Measurements from ENCODE around the gene GLUL.
"Not testable (repeated sequence)": the region's sequence is repeated elsewhere in the genome, so short reads cannot be mapped to it uniquely, and the experiment has no call there.

GLUL gene

DNA sequence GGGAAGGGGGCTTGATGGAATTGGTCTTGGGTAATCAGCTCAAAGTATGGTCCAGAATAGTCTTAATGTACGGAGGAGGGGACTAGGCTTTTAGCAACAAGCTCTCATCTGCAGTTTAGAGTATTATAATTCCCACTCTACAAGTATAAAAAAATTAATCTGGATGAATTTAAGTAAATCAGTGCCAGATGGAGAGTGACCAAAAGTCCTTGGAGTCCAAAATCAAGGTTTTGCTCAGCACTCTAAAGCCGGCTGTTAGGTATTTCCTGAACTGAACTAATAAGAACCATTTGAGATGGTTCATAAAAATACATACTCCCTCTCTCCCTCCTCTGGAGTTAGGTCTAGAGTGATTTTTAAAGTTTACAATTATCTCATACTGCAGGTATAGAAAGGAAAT is 23.7 kb downstream of the GLUL start:
- no peak for DNase-seq

DNA sequence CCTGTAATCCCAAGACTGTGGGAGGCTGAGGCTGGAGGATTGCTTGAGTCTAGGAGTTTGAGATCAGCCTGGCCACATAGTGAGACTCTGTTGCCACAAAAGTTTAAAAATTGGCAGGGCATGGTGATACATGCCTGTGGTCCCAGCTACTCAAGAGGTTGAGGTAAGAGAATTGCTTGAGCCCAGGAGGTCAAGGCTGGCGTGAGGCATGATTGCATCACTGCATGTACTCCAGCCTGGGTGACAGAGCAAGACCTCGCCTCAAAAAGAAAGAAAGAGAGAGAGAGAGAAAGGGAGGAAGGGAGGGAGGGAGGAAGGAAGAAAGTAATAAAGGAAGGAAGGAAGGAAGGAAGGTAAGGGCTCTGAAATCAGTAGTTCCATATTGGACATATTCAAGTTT is 25.0 kb downstream of the GLUL start:
- no peak for DNase-seq

- DNase-seq, result no peak
Observed at GRCh38 chr1:182359645-182360044, 31.9 kb downstream of the GLUL start.

DNA sequence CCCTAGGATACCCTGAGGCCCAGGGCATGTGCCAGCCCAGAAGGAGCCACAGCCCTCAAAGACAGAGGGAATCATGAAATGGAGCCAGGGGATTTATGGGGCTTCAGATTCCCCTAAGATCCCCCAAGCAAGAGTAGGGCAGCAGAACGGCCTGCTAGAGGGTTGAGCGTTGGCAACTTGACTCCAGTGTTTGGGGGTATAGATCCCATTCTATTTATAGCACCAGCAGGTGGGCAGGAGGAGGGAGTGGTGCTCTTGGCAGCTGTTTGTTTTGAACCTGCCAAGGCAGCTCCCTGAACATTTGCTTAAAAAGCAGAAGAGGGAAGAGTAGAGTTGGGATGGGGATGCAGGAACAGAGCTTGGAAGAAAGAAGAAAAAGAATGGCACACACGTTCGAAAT is 33.7 kb downstream of the GLUL start:
- no peak for DNase-seq

DNA sequence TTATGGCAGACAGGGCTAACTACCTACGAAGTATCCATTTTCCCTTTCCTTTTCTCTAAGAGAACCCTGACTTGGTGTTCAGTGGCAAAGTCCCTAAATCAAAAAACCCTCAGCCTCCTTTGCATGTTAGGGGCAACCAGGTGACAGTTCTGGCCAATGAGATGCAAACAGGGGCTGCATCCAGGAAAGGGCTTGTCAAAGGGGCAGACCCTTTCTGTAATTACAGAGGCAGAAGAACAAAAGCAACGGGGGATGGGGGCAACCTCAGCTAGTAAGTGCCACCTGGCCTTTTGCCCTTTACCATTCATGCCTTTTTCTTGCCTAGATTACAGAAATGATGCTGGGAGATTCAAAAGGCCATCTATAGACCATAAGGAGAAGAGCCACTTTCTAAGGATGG is 34.4 kb downstream of the GLUL start:
- no peak for DNase-seq

DNA sequence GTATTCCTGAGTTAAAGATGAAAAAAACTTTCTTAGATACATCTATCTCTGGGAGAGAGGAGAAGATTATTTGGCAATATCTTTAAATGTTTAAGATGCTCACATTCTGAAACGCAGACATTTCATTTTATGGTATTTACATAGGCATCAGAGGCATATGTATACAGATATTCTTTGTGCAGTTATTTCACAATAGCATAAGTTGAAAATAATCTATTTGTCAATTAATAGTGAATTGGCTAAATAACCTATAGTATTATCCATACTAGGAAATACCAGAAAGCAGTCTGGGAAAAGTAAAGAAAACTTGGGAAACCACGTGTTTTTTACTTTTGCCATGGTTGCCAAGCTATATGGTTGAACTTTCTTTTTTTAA is 35.9 kb downstream of the GLUL start:
- DNase-seq, result no peak

DNA sequence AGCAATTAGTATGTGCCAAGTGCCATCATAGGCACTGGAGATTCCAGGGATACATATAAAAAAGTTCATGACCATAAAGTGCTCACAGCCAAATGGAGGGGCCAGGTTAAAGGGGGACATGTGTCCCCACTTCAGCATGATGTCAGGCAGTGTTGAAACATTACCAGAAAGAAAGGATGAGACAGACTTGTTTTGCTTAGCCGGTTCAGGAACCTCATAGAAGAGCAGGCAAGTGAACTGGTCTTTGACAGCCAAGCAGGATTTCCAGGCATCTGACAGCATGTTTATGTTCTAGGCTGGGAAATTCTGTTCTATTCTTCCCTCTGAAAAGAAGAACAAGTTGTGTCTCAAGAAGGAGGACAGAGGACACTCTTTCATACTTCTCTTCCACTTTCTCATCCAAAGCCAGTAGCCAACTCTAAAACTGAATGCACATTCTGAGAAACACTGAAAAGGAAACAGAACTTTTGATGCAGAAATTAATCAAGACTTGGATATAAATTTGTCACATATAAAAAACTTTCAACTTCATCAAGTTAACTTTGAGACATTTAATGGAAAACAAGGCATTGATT is 39.7 kb downstream of the GLUL start:
- no peak for DNase-seq

DNA sequence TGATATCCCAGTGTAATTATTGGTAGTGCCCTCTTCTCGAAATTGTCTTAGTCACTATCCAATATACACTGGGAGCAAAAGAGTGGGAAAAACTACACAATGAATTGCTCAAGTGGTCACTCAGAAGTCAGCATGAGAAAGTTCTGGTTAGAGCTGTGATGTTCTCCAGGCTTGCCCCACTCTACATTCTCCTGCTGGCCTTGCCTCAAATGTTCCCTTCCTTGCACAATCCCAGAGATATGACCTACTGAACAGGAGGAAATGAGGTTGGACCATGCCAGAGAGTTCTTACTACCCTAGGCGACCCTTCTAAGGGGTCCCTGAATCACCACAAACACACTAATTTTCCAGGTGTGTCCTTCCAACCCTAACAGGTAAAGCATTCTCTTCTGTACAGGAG is 40.8 kb downstream of the GLUL start:
- DNase-seq, result no peak

DNA sequence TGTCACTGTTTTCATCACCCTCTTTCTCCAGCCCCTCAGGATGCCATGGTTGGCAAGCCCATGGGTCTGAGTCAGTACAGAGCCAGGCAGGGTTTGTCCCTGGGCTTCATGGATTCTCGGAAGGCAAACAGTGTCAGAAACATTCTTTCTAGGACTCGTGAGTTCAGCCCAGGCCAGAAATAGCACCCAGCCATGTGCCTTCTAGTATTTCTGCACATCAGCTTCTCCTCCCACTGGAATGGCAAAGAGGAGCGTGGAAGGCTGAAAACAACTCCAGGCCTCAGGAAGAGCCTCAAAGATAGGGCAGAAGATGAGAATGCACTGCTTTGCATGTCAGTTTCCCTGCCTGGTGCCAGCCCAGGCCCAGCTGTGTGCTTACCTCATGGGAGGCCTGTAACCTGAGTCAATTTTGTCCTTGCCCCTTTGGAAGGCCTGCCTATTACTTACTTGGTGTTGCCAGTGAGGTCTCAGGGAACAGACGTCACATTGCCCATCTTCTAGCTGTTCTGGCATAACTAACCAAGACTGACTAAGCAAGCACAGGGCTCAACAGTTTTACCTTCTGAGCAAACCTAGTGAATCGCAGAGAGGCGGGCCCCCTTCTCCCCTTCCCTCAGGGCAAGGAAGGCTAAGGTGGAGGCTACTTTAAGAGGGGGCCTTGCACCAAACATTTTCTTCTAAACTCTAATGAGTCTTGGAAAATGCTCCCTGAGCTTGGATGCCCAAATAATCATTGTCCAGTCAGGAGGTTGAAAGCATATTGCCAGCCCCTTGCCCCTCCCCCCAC is 42.4 kb downstream of the GLUL start:
- no peak for DNase-seq

DNA sequence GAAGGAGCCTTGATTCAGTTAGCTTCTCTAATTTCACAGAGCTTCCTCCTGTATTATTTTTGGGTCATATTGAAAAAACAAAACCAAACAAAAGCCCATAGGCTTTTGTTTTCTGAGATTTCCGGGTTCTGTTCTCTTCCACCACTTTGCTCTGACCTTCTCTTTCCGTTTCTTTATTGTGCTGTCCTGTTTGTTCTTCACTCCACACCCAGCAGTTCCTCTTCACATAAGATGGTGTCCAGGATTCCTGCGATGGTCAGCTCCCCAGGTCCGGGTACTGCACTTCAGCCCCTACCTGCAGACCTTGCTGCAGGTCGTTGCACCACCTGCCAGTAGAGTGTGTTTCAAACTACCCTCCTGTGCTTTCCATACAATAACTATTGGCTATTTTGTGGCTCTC is 44.6 kb downstream of the GLUL start:
- DNase-seq, result no peak

DNA sequence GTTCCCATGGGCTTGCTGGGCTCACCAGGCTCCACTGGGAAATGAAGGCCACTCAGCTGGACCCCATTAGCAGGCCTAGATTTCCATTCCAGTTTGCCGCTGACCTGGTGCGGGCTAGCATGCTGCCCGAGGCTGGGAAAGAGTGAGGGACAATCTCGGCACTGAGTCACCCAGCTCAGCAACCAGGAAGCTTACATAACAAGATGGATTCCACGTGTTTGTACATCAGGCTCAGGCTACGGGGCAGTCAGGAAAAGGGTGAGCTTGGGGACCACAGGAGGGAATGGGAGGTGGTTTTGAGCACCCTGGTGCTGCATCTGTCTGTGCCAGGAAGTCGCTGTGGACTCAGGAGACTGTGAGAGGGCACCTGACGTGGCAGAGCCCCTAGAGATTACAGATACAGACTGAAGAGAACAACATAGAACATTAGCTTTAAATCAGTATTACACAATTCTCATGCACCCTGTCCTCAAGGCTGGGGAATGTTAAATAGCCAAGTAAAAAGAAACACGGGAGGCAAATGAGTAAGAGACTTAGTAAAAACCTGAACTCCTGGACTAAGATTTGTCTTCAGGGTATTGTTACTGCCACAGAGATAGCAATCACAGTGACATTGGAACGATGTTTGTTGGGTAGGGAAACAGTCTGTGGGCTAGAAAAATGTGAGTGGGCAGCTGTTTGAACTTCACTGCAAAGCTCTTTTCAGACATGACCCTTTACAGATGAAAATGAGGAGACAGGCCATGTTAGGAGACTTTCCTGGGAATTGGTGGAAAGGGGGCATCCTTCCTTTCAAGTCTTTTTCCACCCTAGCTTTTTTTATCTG is 51.1 kb downstream of the GLUL start:
- no peak for DNase-seq

DNA sequence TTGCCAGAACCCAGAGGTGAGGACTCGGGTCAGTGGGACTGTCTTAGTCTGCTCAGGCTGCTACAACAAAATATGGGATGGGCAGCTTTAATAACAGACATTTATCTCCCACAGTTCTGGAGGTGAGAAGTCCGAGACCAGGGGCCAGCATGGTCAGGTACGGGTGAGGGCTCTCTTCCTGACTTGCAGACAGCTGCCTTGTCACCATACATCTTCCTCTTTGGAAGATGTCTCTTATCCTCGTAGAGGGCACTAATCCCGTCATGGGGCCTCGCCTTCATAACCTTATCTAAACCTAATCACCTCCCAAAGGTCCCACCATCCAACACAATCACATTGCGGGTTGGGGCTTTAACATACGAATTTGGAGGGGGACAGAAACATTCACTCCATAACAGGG is 51.9 kb downstream of the GLUL start:
- no peak for DNase-seq

DNA sequence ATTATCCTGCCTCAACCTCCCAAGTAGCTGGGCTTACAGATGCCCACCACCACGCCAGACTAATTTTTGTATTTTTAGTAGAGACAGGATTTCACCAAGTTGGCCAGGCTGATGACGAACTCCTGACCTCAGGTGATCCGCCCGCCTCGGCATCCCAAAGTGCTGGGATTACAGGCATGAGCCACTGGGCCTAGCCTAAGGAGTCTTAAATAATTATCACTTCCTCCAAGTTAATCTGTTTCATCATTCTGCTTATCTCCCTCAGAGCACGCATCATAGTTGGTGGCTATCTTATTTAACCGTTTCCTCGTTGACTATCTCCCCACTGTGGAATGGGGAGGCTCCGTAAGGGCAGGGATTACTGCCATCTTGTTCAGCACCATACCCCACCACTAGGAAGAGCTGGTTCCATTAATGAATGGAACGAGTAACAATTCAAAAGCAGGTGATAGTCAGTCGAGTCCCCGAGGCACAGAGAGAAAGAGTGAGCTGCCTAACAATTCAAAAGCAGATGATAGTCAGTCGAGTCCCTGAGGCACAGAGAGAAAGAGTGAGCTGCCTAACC is 52.7 kb downstream of the GLUL start:
- DNase-seq, result no peak

- DNase-seq, result no peak
Observed at GRCh38 chr1:182337736-182338571, 53.6 kb downstream of the GLUL start.

DNA sequence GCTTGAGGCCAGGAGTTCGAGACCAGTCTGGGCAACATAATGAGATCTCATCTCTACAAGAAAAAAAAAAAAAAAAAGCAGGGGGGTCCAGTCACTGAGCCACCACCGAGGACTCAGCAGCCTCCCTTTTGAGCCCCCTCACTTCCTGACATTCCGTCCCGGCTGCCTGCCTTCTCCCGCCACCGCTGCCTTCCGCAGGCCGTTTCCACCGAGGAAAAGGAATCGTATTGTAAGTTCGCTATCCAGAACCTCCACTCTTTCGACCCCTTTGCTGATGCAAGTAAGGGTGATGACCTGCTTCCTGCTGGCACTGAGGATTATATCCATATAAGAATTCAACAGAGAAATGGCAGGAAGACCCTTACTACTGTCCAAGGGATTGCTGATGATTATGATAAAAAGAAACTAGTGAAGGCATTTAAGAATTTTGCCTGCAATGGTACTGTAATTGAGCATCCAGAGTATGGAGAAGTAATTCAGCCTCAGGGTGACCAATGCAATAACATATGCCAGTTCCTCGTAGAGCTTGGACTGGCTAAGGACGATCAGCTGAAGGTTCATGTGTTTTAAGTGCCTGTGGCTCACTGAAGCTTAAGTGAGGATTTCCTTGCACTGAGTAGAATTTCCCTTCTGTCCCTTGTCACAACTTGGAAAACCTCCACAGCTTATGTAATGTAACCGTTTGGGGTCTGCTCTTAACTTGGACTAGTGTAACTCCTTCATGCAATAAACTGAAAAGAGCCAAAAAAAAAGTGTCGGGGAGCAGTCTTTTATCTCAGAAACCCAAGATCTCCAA is 55.6 kb downstream of the GLUL start:
- DNase-seq, result no peak

GRCh38 chr1:182333071-182333571 is 58.5 kb downstream of the GLUL start:
- DNase-seq, result not testable (repeated sequence)

- DNase-seq, result no peak
Observed at GRCh38 chr1:182332261-182333060, 59.1 kb downstream of the GLUL start.
